Endodermal cell (in vitro differentiated cells): Measurements from ENCODE around the gene HOXC9. TPM values are rescaled to one million over a fixed set of nuclear protein-coding genes. Genes with fewer than 3 reads are reported as not detected.

ENCODE experiments used
- DNase-seq: peaks from one replicate; pipeline ENCODE4 v3.0.0-alpha.2; 2017
- H3K27ac ChIP-seq: 2 replicates; pipeline ENCODE4 v1.5.1; 2013; ENCODE audit warnings: mild to moderate bottlenecking, low read depth, low read length, moderate library complexity
- H3K27me3 ChIP-seq: 2 replicates; pipeline ENCODE4 v1.6.1; 2013; ENCODE audit warnings: mild to moderate bottlenecking, low read length, moderate library complexity; ENCODE audit not compliant: insufficient read depth, control insufficient read depth, poor library complexity, severe bottlenecking
- H3K36me3 ChIP-seq: 2 replicates; pipeline ENCODE4 v1.7.0; 2013; ENCODE audit warnings: mild to moderate bottlenecking, low read length, moderate library complexity; ENCODE audit not compliant: control insufficient read depth, insufficient read depth
- H3K4me1 ChIP-seq: one replicate; pipeline ENCODE4 v1.7.0; 2013; ENCODE audit warnings: low read length; ENCODE audit not compliant: control insufficient read depth, insufficient read depth
- H3K4me3 ChIP-seq: 2 replicates; pipeline ENCODE4 v1.5.1; 2013; ENCODE audit warnings: mild to moderate bottlenecking, low read length, moderate library complexity
- H3K9ac ChIP-seq: 2 replicates; pipeline ENCODE4 v1.6.1; 2013; ENCODE audit warnings: mild to moderate bottlenecking, low read length, moderate library complexity; ENCODE audit not compliant: poor library complexity, severe bottlenecking; ENCODE audit errors: extremely low read depth
- H3K9me3 ChIP-seq: 2 replicates; pipeline ENCODE4 v1.6.1; 2013; ENCODE audit warnings: mild to moderate bottlenecking, low read length, moderate library complexity; ENCODE audit not compliant: control insufficient read depth
- H3K27ac Mint-ChIP-seq: 2 replicates; pipeline ENCODE4 v1.8.0; 2020; ENCODE audit warnings: mixed read lengths
- H3K27me3 Mint-ChIP-seq: 2 replicates; pipeline ENCODE4 v1.8.0; 2021; ENCODE audit warnings: mild to moderate bottlenecking, mixed read lengths; ENCODE audit not compliant: insufficient read depth
- H3K36me3 Mint-ChIP-seq: 2 replicates; pipeline ENCODE4 v1.8.0; 2020; ENCODE audit warnings: low read depth, mixed read lengths
- H3K4me1 Mint-ChIP-seq: 2 replicates; pipeline ENCODE4 v1.8.0; 2020; ENCODE audit warnings: mixed read lengths
- H3K4me3 Mint-ChIP-seq: 2 replicates; pipeline ENCODE4 v1.8.0; 2020; ENCODE audit warnings: mild to moderate bottlenecking, moderate library complexity, mixed read lengths
- H3K9me3 Mint-ChIP-seq: 2 replicates; pipeline ENCODE4 v1.8.0; 2020; ENCODE audit warnings: mild to moderate bottlenecking, mixed read lengths
- WGBS, 2 experiments: methylation state at CpG; one replicate each; pipeline versions ENCODE4 v1.1.5 to v1.1.7; 2013; ENCODE audit warnings: missing lambda C conversion rate in 2 of 2, mixed read lengths in 1 of 2; ENCODE audit not compliant: insufficient coverage in 1 of 2, insufficient read length in 1 of 2; 5-methylcytosine and 5-hydroxymethylcytosine counted together
- total RNA-seq, 2 donors: library from RNA; stranded (reverse); fragmentation: NEBNext Ultra II Directional in 1 of 2; extraction: Animal tissue kit (Norgen Biotek cat#: 25700) in 1 of 2; gene quantifications; 2 replicates in 1 of 2; 3 replicates in 1 of 2; pipeline ENCODE4 v1.2.1, GENCODE V29; 2021
- TF ChIP-seq, protein P1 (sequence below): fragments of 200-600 bp; sonication (generic); conservative IDR thresholded peaks from 2 replicates; pipeline ENCODE4 v1.5.0; 2021; ENCODE audit warnings: antibody characterized with exemption, mild to moderate bottlenecking

The HOXC9 gene
- total RNA-seq, 2 donors from 2014 or later = not detected

DNA sequence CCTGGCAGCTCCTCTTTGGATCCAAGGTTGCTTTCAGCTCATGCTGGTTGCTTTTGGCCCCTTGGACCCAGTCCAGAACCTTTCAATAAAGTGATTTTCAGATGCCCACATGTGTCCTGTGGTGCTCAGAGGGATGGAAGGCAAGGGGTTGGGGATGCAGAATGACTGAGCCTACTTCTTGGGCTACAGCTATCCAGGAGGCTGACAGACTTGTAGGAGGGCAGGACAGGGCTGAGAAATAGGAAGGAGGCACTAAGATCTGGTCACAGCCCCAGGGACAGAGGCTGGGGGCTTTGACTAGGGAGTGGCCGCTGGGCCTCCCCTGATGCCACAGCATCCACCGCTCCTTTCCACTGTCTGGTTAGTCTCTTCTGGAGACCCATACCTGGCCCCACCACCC is 28.3 kb upstream of the HOXC9 start:
- peaks cover 17% of the 10 kb centered on the region for H3K9me3 Mint-ChIP-seq
- peaks cover 5% of the 10 kb centered on the region for H3K9me3 ChIP-seq
- peaks cover 16% of the 10 kb centered on the region for H3K4me1 Mint-ChIP-seq
- TF ChIP-seq, protein P1, sequence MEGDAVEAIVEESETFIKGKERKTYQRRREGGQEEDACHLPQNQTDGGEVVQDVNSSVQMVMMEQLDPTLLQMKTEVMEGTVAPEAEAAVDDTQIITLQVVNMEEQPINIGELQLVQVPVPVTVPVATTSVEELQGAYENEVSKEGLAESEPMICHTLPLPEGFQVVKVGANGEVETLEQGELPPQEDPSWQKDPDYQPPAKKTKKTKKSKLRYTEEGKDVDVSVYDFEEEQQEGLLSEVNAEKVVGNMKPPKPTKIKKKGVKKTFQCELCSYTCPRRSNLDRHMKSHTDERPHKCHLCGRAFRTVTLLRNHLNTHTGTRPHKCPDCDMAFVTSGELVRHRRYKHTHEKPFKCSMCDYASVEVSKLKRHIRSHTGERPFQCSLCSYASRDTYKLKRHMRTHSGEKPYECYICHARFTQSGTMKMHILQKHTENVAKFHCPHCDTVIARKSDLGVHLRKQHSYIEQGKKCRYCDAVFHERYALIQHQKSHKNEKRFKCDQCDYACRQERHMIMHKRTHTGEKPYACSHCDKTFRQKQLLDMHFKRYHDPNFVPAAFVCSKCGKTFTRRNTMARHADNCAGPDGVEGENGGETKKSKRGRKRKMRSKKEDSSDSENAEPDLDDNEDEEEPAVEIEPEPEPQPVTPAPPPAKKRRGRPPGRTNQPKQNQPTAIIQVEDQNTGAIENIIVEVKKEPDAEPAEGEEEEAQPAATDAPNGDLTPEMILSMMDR = no peak
- no peak overlapping the region for H3K4me3 Mint-ChIP-seq
- no peak overlapping the region for H3K27ac Mint-ChIP-seq
- H3K4me1 ChIP-seq = no peaks in the 10 kb centered on the region
- H3K4me3 ChIP-seq = no peak overlapping the region
- H3K36me3 Mint-ChIP-seq = no peaks in the 10 kb centered on the region
- peaks cover 100% of the 10 kb centered on the region for H3K27me3 Mint-ChIP-seq
- H3K27ac ChIP-seq = no peak overlapping the region
- DNase-seq = no peak
- no peaks in the 10 kb centered on the region for H3K36me3 ChIP-seq
- 59% methylated on average over 2 of the region's 2 CpGs; no CpG with 5 or more reads in 1 of the 2 experiments for WGBS, 2 experiments
- H3K27me3 ChIP-seq = peaks cover 100% of the 10 kb centered on the region
- H3K9ac ChIP-seq = no peak overlapping the region

DNA sequence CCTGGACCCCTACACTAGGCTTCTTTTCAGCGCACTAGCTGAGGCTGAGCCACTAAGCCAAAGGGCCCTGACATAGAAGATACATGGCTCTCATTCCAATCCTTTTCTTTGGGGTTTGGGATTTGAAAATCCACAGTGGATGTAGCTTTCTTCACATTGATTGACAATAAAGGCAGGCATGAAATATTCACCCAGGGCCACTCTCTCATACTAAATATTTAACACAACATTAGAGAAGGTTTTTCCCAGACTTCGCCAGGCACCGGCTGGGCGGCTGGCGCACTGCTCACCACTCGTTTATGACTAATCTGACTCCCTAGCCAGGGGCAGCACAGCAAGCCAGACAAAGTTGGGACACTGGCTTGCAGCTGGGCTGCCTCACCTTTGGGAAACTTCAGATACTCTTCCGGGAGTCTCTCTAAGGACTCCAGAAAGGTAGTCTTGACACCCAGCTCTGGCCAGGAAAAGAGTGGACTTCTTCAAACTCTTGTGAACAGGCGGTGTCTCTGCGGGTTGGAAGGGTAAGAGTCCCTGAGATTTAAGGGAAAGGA is 27.7 kb upstream of the HOXC9 start:
- H3K36me3 Mint-ChIP-seq = no peaks in the 10 kb centered on the region
- H3K4me3 Mint-ChIP-seq = no peak overlapping the region
- Histone ChIP-seq H3K27me3 (peaks cover 100% of the 10 kb centered on the region), H3K9ac (no peak overlapping the region), H3K4me3 (no peak overlapping the region), H3K36me3 (no peaks in the 10 kb centered on the region), H3K27ac (no peak overlapping the region), H3K9me3 (peaks cover 7% of the 10 kb centered on the region), H3K4me1 (no peaks in the 10 kb centered on the region)
- TF ChIP-seq, protein P1 = no peak
- no peak for DNase-seq
- H3K27ac Mint-ChIP-seq = no peak overlapping the region
- H3K27me3 Mint-ChIP-seq = peaks cover 100% of the 10 kb centered on the region
- peaks cover 17% of the 10 kb centered on the region for H3K9me3 Mint-ChIP-seq
- peaks cover 15% of the 10 kb centered on the region for H3K4me1 Mint-ChIP-seq
- WGBS, 2 experiments = 41 to 47% methylated on average over 6 to 9 of the region's 9 CpGs

DNA sequence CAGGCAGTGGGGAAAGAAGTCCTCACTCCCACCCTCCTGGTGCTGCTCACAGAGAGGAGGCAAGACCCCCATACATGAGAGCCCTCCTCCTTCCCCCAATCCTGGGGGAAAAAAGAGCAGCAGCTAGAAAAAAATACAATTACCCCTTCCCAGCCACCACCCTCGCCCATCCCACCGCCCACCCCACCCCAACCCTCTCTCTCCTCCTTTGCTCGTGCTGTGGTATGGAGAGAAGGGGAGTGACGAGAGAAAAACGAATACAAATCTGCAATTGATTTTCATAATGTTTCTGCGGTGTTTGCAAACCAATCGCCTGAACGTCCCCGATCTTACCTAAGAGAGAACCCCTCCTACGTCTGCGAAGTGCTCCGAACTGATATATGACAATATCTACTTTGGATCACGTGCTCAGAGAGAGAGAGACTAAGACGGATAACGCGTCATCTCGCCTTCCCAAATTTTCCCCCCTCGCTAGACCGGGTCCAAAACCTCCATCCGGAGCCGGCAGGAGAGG is 27.2 kb upstream of the HOXC9 start, which contains the start of gene HOXC11:
Gene HOXC11, plus strand, starts transcription at position 405 of the 514 bp plus-strand sequence. CDS start 116 bp downstream, outside the sequence.
- no peak within 1 kb of the TSS for H3K4me3 ChIP-seq
- no peak within 1 kb of the TSS for H3K9ac ChIP-seq
- 9 to 11% methylated on average over 12 to 17 of the region's 21 CpGs for WGBS, 2 experiments
- Mint-ChIP-seq H3K36me3 (no peaks in the 10 kb centered on the region), H3K27me3 (peaks cover 100% of the 10 kb centered on the region), H3K27ac (no peak within 1 kb of the TSS), H3K9me3 (peaks cover 17% of the 10 kb centered on the region), H3K4me3 (peak within 1 kb of the TSS; percentile 34), H3K4me1 (peaks cover 15% of the 10 kb centered on the region)
- DNase-seq = no peak
- no peak within 1 kb of the TSS for H3K27ac ChIP-seq
- TF ChIP-seq, protein P1 = no peak
- peaks cover 100% of the 10 kb centered on the region for H3K27me3 ChIP-seq
- H3K9me3 ChIP-seq = peaks cover 7% of the 10 kb centered on the region
- no peaks in the 10 kb centered on the region for H3K36me3 ChIP-seq
- no peaks in the 10 kb centered on the region for H3K4me1 ChIP-seq
